Caki2 (cell line): Measurements from ENCODE around the gene LAMB4. TPM values are rescaled to one million over a fixed set of nuclear protein-coding genes. Genes with fewer than 3 reads are reported as not detected.

Source experiments
- DNase-seq: peaks from one replicate; pipeline ENCODE4 v3.0.0-alpha.2; 2015; ENCODE audit warnings: low read depth
- in situ Hi-C: cut with HindIII; loops from 2 replicates; pipeline ENCODE4 v1.10.0; 2016; ENCODE audit warnings: low sequenced_read_pairs, low pct_unique_long_range_greater_than_20kb, mixed read lengths
- total RNA-seq: library from RNA; depleted of rRNA; stranded (reverse); fragments of >200 nt; shearing (Covaris generic); gene quantifications from 2 replicates; pipeline ENCODE4 v1.2.3, GENCODE V29; 2014; ENCODE audit warnings: low replicate concordance

The LAMB4 gene
- total RNA-seq, 1 experiment from 2014 or later: 0.54 TPM

- no peak for DNase-seq
- in situ Hi-C loops: no loop called here
Observed at GRCh38 chr7:108071551-108071950, 58.6 kb downstream of the LAMB4 start.

DNA sequence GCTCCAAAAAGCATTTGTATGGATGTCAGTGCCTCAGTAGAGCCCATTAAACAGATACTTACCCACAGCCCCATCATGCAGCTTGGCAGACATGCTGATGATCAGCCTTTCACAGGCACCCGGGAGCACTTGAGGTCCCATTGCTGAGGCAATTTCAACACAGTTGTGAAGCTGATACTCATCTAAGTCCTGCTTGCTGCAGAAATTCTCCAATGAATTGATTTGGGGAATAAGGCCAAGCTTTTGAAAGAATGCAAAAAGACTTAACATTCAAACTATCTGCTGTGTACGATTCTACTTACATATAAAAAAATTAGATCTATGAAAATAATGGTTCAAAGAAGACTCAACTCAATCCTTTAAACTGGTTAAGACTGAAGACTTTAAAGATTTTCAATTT lies 60.5 kb downstream of the LAMB4 start:
- DNase-seq: no peak
- in situ Hi-C loops: no loop called here

DNA sequence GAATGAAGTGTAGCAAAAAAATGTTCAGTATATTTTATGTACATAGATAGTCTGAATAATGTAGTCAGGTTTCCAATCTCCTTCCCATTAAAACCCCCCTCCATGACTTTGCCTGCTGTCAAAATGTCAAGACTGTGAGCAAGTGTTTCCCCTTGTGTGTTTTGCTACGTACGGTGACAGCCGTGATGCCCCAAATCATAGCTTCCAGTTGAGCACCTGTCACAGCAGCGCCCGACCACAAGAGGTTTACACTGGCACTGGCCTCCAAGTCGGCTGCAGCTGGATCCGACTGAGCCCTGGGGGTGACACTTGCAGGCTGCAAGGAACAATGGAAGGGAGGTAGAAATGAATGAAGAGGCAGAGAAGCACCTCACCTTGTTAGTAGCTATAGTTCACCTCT lies 62.3 kb downstream of the LAMB4 start:
- in situ Hi-C loops: no loop called here

DNA sequence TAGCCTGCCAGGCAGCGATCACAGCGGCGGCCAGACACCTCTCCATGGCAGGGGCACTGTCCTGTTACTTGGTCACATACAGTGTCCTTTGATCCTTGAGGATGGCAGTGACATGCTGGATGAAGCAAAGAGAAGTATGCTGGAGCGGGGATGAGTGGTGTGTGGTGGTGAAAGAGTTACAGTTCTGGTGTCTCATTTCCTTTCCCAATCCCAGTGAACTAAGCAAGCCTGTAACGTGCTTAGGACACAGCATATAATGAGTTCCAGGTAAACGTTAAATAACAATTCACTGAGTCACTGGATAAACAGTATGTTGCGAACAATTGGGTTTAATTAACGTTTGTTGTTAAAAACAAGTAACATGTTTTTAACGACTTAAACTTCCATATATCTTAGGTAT lies 63.7 kb downstream of the LAMB4 start:
- in situ Hi-C loops: no loop called here
- DNase-seq: no peak

More for the DNA sequence above, 62.3 kb downstream of the LAMB4 start:
- no peak for DNase-seq

GRCh38 chr7:108063520-108063933 lies 66.6 kb downstream of the LAMB4 start:
- no peak for DNase-seq
- in situ Hi-C loops: no loop called here

DNA sequence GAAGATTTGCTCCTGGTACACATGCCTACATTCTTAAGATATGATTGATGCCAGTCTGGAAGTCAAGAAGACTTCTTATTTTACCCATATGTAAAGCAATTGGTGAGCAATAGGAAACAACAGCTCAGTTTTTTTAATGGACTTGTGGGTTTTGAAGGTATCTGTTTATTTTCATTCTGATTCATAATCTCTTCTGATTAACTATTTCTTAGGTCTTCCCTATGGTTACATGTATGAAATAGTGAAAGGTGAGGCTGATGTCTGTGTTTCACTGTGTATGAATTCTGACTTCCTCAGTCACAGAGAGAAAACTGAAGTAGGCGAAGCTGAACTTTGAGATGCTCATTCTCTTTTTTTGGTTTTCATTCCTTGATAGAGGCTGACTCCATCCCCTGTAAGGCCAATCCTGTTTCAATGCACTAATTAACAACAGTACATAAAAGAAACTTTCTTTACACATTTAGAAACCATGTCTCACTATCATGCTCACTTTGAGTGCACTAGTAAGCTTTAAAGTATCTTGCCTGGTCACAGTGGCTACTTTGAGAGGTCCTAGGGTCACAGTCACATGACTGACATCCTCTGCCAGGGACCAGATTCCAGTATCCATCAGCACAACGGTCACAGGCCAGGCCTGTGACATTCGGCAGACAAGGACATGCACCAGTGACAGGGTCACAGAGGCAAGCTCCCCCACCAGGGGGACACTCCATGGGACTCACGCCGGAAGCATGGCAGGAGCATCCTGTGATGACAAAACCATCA lies 67.7 kb downstream of the LAMB4 start:
- no peak for DNase-seq
- in situ Hi-C loops: no loop called here

- no peak for DNase-seq
- in situ Hi-C loops: no loop called here
Observed at GRCh38 chr7:108059526-108059925, 70.6 kb downstream of the LAMB4 start.

DNA sequence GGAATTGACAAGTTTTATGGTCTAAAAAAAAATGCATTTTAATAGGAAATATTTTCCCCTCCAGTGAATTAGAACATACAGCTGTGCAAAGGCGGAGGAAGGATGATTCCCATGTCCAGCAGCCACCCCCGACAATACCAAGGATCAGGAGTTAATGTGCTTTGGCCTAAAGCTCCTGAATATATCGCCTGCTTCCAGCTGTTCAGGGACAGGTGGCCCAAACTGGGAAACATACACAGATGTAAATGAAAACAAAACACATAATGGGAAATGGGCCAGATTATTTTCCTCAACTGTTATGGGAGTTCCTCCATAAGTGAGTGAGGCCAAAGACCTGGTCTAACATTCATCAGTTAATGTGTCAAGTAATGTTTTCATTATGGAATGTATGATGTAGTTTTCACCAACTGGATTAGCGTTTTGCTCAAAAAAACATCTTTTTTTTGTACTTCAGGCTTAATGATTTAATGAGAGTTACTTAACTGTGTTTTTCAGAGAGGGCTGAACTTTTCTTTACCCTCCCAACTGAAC lies 72.1 kb downstream of the LAMB4 start:
- in situ Hi-C loops: no loop called here
- DNase-seq: peak; percentile 71

- DNase-seq: no peak
- in situ Hi-C loops: no loop called here
Observed at GRCh38 chr7:108055611-108056021, 74.5 kb downstream of the LAMB4 start.

GRCh38 chr7:108054537-108054936 lies 75.6 kb downstream of the LAMB4 start:
- in situ Hi-C loops: no loop called here

GRCh38 chr7:108053250-108053649 lies 76.9 kb downstream of the LAMB4 start:
- DNase-seq: no peak
- in situ Hi-C loops: no loop called here

More at GRCh38 chr7:108054537-108054936, 75.6 kb downstream of the LAMB4 start:
- DNase-seq: no peak

DNA sequence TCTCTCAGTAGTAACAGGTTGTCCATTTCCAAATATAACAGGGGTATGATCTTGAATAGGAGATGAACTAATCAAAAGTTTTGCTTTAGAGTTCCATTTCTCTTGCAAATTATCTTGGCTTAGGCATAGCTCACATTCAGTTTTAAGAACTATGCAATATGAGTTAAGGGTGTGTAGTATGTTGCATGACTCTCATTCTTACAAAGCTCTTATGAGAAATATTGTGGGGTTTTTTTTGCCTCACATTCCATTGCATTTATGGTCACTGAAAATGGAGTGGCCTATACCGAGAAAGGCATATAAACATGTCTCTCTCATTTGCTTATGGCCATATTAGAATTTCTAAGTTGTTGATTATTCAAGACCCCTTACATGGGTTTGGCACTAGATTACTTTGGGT lies 78.7 kb downstream of the LAMB4 start:
- DNase-seq: no peak
- in situ Hi-C loops: no loop called here

DNA sequence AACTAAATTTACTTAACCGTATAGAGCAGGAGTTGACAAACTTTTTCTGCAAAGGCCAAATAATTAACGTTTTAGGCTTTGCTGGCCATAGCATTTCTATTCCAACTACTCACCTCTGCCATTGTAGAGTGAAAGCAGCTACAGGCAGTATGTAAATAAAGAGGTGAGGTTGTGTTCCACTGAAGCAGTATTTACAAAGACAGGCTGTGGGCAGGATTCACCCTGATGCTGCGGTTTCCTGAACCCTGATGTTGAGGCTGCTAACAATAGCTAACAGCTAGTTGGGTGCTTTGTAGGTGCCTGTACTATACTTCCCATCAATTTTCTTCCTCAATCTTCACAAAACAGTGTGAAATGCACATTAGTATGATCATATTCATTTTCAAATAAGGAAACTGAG lies 80.2 kb downstream of the LAMB4 start:
- in situ Hi-C loops: no loop called here
- DNase-seq: no peak

DNA sequence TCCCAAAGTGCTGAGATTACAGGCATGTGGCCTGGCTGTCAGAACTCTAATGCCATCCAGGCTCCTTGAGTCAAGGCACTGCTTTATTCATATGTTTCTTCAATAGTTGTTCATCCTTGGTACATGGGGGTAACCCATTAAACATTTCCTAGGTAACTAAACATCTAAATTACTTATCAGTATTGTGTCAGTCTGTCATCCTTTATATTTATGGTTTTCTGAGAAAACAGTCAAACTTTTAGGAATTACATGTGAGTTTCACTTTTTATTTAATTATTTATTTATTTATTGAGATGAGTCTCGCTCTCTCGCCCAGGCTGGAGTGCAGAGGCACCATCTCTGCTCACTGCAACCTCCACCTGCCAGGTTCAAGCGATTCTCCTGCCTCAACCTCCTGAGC lies 81.7 kb downstream of the LAMB4 start:
- in situ Hi-C loops: no loop called here
- DNase-seq: no peak

- DNase-seq: no peak
- in situ Hi-C loops: no loop called here
Observed at GRCh38 chr7:108046952-108047506, 83.1 kb downstream of the LAMB4 start.

GRCh38 chr7:108045669-108046068 lies 84.5 kb downstream of the LAMB4 start:
- DNase-seq: no peak
- in situ Hi-C loops: no loop called here

DNA sequence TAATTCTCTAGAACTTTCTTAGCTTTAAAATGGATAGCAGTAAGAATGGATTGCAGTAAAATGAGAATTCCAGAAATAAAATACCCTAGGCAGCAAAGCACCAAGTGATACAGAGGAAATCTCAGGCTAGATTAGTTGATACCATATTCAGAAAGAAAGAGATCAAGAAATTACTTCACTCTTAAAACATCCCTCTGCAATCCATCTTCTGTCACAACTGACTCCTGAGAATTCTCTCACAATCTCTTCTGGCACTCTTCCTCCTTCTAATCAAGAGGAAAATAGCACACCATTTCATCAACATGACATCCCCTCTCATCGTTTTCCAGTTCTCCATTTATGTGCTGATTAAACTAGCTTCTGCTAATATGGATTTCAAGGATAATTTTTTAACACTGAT lies 85.0 kb downstream of the LAMB4 start:
- in situ Hi-C loops: no loop called here
- DNase-seq: no peak

DNA sequence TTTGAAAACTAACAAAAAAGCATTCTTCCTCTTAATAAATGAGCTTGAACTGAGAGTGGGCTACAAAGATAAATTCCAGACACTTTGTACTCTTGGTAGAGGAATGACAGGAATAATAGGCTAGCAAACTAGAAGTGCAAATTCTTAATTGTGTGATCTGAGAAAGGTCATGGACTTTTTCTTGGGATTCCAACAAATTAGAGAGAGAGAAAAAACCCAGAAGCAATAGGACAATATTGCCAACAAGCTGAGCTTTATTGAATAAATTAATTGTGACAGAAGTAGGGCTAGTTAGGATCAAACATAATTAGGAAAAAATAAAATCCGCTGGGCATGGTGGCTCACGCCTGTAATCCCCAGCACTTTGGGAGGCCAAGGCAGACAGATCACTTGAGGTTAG lies 85.8 kb downstream of the LAMB4 start:
- in situ Hi-C loops: no loop called here
- no peak for DNase-seq

GRCh38 chr7:108038986-108039385 lies 91.2 kb downstream of the LAMB4 start:
- no peak for DNase-seq
- in situ Hi-C loops: no loop called here

DNA sequence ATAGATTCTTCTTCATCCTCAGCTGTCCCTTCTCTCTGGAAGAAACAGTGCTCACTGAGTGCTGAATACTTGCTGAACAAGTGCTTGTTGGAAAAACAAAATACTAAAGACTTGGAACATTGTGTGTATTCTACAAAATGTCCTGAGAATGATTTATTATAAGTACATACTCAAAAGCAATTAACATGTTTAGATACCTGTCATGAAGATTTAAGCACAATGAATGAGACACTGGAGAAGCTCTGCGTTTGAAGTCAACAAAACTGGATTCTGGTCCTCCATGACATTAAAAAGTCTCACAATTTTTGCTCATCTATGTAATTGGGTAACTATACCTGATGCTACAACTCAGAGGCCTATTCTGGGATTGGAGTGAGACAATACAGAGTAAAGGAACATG lies 92.4 kb downstream of the LAMB4 start:
- DNase-seq: no peak
- in situ Hi-C loops: no loop called here
